ENCODE measurements around the gene PNKP. TPM values are rescaled to one million over a fixed set of nuclear protein-coding genes. Genes with fewer than 3 reads are reported as not detected.

The PNKP gene
- total and polyA plus RNA-seq, 2 experiments from 2014 or later: 74.5 to 98.4 TPM

DNA sequence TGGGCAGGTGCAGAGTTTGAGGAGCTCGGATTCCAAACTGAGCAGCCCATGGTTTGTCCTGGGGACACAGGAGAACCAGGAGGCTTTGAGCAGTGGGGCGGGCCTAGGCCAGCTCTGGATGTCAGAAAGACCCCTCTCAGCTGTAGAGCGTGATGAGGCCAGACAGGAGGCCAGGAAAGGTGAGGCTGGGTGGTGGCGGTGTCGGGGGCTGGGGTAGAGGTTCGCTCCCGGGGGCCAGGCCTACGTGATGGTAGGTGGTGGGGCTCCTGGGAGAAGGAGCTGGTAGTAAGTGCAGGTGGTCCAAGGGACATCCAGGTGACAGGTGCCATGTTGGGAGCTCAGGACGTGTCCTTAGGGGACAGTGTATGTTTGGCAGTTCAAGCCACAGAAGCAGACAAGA lies 30.0 kb downstream of the PNKP start:
- Histone ChIP-seq H3K27ac (no peak overlapping the region), H3K27me3 (no peaks in the 10 kb centered on the region), H3K9me3 (ENCODE audit: low read depth) (no peaks in the 10 kb centered on the region), H3K4me1 (ENCODE audit: low read depth) (peaks cover 18% of the 10 kb centered on the region), H3K36me3 (peaks cover 18% of the 10 kb centered on the region), H3K4me3 (no peak overlapping the region)
- no peak for DNase-seq (ENCODE audit: low read depth in 1 of 2, low spot score in 1 of 2)
- TF ChIP-seq, protein P1, sequence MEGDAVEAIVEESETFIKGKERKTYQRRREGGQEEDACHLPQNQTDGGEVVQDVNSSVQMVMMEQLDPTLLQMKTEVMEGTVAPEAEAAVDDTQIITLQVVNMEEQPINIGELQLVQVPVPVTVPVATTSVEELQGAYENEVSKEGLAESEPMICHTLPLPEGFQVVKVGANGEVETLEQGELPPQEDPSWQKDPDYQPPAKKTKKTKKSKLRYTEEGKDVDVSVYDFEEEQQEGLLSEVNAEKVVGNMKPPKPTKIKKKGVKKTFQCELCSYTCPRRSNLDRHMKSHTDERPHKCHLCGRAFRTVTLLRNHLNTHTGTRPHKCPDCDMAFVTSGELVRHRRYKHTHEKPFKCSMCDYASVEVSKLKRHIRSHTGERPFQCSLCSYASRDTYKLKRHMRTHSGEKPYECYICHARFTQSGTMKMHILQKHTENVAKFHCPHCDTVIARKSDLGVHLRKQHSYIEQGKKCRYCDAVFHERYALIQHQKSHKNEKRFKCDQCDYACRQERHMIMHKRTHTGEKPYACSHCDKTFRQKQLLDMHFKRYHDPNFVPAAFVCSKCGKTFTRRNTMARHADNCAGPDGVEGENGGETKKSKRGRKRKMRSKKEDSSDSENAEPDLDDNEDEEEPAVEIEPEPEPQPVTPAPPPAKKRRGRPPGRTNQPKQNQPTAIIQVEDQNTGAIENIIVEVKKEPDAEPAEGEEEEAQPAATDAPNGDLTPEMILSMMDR (IDR thresholded peaks at IDR 0.05; ENCODE audit: low read depth, low read length): no peak

DNA sequence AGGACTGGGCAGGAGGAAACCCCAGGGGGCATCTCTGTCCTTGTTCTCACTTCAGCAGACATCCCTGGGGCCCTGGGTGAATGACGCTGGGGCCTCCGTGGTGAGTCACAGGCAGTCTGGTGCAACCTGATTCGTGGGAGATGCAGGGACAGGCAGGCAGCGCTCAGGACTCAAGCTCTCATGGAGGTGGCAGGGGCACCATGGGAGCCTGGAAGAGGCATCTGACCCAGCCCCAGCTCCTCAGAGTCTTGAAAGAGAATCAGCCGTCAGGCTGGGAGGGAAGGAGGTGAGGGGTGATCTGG lies 30.4 kb downstream of the PNKP start:
- TF ChIP-seq, protein P1 (IDR thresholded peaks at IDR 0.05; ENCODE audit: low read depth, low read length): no peak
- H3K9me3 ChIP-seq (ENCODE audit: low read depth): no peaks in the 10 kb centered on the region
- H3K27ac ChIP-seq: no peak overlapping the region
- peaks cover 18% of the 10 kb centered on the region for H3K4me1 ChIP-seq (ENCODE audit: low read depth)
- no peak overlapping the region for H3K4me3 ChIP-seq
- no peaks in the 10 kb centered on the region for H3K27me3 ChIP-seq
- no peak for DNase-seq (ENCODE audit: low read depth in 1 of 2, low spot score in 1 of 2)
- peaks cover 23% of the 10 kb centered on the region for H3K36me3 ChIP-seq

DNA sequence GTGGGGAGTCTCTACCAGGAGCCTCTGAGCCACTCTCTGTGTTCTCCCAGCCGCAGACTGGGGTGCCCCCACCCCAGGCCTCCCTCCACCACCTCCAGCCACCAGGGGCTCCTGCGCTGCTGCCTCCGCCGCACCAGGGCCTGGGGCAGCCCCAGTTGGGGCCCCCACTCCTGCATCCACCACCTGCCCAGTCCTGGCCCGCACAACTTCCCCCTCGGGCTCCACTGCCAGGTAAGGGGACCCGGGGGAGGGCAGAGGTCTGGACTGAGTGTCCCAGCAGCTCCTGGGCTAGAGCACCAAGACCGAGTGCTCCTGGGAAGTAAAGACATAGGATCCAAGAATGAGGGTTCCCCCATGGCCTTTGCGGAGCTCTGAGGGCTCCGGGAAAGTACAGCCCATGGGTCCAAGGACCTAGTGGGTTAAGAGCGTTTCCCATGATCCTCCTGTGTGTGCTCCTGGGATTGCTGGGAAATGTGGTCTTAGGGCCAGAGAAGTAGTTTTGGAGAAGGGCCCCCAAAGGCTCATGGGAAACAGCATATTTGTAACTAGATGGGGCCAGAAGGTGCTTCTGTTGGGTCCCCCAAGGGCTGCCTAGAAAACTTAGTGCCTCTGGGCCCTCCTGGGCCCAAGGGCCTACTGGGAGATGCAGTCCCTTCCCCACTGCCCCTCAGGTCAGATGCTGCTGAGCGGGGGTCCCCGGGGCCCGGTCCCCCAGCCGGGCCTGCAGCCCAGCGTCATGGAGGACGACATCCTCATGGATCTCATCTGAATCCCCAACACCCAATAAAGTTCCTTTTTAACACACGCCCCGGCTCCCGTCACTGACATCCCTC lies 31.0 kb downstream of the PNKP start:
- Histone ChIP-seq H3K27ac (peak overlapping the region; percentile 14), H3K27me3 (no peaks in the 10 kb centered on the region), H3K4me1 (ENCODE audit: low read depth) (peaks cover 18% of the 10 kb centered on the region), H3K36me3 (peaks cover 28% of the 10 kb centered on the region), H3K9me3 (ENCODE audit: low read depth) (no peaks in the 10 kb centered on the region), H3K4me3 (no peak overlapping the region)
- TF ChIP-seq, protein P1 (IDR thresholded peaks at IDR 0.05; ENCODE audit: low read depth, low read length): no peak
- DNase-seq (ENCODE audit: low read depth in 1 of 2, low spot score in 1 of 2): no peak

DNA sequence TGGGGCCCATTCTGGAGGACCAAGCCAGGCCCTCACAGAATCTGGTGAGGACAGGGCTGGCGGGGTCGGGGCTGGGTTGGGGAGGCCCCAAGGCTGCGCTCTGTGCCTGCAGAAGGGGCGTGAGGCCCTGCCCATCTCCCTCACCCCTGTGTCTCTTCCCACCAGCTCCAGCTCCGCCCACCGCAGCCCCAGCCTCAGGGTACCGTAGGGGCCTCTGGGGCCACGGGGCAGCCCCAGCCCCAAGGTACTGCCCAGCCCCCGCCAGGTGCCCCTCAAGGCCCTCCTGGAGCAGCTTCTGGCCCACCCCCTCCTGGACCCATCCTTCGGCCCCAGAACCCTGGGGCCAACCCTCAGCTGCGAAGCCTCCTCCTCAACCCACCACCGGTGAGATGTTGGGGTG lies 31.8 kb downstream of the PNKP start:
- TF ChIP-seq, protein P1 (IDR thresholded peaks at IDR 0.05; ENCODE audit: low read depth, low read length): no peak

DNA sequence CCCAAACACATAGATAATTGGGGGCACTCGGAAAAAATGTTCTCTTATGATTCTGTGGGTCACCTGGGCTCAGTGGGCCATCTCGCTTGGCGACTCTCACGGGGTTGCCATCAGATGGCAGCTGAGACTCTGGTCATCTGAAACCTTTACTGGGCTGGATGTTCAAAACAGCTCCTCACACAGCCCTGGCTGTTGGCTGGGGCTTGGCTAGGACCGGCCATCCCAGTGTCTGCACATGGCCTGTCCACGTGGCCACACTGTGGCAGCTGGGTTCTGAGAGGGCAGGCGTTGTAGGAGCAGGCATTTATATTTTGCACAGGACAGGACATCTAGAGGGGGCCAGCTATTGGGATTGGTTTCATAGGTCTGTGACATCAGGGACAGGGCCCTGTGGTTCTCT lies 33.8 kb downstream of the PNKP start:
- H3K27ac ChIP-seq: no peak overlapping the region
- no peaks in the 10 kb centered on the region for H3K27me3 ChIP-seq
- no peaks in the 10 kb centered on the region for H3K9me3 ChIP-seq (ENCODE audit: low read depth)
- TF ChIP-seq, protein P1 (IDR thresholded peaks at IDR 0.05; ENCODE audit: low read depth, low read length): no peak
- DNase-seq (ENCODE audit: low read depth in 1 of 2, low spot score in 1 of 2): no peak
- no peaks in the 10 kb centered on the region for H3K4me1 ChIP-seq (ENCODE audit: low read depth)
- peaks cover 27% of the 10 kb centered on the region for H3K36me3 ChIP-seq
- no peak overlapping the region for H3K4me3 ChIP-seq

More for the DNA sequence above, 31.8 kb downstream of the PNKP start:
- Histone ChIP-seq H3K4me1 (ENCODE audit: low read depth) (peaks cover 11% of the 10 kb centered on the region), H3K36me3 (peaks cover 31% of the 10 kb centered on the region), H3K4me3 (no peak overlapping the region), H3K27me3 (no peaks in the 10 kb centered on the region), H3K9me3 (ENCODE audit: low read depth) (no peaks in the 10 kb centered on the region), H3K27ac (peak overlapping the region; percentile 14)
- DNase-seq (ENCODE audit: low read depth in 1 of 2, low spot score in 1 of 2): no peak
